Stimulated activated CD8-positive, alpha-beta memory T cell treated with anti-CD3 and anti-CD28 coated beads, Interleukin-4, amount 100 ng/mL, for 4 hours (primary cell): ENCODE measurements around the gene IL17C.

Experiments
- DNase-seq, 2 donors: peaks; one replicate each; pipeline ENCODE4 v3.0.0-alpha.2; 2020; ENCODE audit warnings: low read depth in 2 of 2, low spot score in 1 of 2

IL17C gene

GRCh38 chr16:88638323-88639230, at the start of gene IL17C:
IL17C (plus strand) TSS chr16:88638572; CDS start chr16:88638642, 70 bp downstream.
- no peak for DNase-seq

GRCh38 chr16:88588754-88589153, 49.6 kb upstream of the IL17C start:
- no peak for DNase-seq

GRCh38 chr16:88589441-88589840, 48.9 kb upstream of the IL17C start:
- no peak for DNase-seq

DNA sequence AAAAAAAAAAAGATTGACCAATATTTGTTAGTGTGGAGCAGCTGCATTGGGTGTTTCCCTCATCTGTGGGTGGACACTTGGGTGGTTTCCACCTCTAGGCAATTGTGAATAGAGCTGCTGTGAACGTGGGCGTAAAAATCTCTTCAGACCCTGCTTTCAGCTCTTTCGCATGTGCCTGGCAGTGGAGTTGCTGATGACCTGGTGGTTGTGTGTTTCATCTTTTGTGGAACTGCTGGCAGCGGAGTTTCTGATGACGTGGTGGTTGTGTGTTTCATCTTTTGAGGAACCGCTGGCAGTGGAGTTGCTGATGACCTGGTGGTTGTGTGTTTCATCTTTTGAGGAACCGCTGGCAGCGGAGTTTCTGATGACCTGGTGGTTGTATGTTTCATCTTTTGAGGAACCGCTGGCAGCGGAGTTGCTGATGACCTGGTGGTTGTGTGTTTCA, 46.8 kb upstream of the IL17C start:
- peak in 1 of 2 donors; percentile 8 for DNase-seq

DNA sequence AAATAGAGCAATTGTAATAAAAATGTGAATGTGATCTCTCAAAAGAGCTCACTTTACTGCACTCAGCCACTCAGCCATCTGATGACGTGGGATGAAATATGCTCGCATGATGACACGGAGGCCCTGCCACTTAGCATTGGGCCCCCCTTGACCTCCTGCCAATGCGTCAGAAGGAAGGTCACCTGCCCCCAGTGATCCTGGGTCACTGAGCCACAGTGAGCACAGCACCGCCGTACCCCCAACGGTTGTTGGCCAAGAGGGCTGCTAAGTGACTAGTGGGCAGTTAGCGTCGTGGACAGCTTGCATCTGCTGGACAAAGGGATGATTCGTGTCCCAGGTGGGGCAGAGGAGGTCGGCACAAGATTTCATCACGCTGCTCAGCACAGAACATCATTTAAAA, 45.3 kb upstream of the IL17C start:
- DNase-seq, result no peak

- no peak for DNase-seq
Observed at GRCh38 chr16:88593489-88593888, 44.9 kb upstream of the IL17C start.

DNA sequence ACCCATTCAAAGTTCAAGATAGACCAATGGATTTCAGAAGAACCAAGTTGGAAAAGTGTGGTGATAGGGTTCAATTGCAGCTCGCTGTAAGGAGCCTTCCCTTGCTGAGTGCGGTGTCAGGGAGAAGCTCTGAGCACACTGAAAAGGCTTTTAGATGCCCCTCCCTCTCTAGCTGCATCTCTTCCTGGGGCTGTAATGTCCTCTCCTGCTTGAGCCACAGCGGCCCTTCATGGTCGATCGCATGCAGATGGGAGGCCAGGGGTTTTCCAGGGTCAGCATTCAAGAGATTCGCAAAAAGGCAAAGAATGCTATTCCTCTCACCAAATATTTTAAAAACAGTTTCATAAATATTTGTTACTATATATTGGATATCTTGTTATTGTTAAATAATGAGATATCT, 44.5 kb upstream of the IL17C start:
- no peak for DNase-seq

DNA sequence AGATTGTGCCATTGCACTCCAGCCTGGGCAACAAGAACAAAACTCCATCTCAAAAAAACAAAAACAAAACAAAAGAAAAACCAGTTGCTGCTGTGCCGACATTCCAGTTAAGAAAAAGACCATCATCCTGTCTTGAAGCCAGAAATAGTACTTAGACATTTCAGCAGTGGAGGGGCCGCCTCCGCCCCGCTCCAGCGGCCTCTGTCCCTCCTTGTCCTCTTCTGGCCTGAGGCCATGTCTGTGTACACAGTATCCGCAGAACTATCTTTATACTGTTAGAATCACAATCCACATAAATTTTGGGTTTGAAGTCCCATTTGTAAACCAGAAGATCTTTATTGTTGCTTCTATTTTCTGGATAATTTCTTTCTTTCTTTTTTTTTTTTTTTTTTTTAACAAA, 43.3 kb upstream of the IL17C start:
- DNase-seq, result no peak

- no peak for DNase-seq
Observed at GRCh38 chr16:88595921-88596320, 42.5 kb upstream of the IL17C start.

- no peak for DNase-seq
Observed at GRCh38 chr16:88596483-88596882, 41.9 kb upstream of the IL17C start.

DNA sequence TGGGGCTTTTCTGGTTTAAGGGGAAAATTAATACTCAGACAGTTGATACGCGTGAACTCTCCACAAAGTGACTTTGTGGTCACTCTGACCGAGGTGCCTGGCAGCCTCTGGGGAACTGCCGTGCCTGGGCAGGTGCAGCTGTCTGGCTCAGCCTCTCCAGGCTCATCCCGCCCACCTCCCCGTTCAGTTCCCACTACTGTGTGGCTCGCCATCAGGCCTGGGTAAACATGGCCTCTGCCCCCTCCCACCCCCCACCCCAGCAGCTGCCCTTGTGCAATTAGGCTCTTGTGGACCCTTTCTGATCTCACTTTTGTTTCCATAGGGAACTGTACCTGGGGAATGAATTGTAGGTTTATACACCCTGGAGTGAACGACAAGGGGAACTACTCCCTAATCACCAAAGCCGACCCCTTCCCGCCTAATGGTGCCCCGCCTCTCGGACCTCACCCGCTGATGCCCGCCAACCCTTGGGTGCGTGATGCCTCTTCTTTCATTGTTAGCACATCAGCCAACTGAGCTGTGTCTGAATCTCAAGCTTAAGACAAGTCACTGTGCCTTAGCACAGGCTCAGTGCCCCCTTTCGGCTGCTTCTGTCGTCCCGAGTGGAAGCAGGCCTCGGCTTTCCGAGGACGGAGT, 40.4 kb upstream of the IL17C start:
- DNase-seq, result no peak

GRCh38 chr16:88599092-88599733, 39.2 kb upstream of the IL17C start:
- DNase-seq, result no peak

DNA sequence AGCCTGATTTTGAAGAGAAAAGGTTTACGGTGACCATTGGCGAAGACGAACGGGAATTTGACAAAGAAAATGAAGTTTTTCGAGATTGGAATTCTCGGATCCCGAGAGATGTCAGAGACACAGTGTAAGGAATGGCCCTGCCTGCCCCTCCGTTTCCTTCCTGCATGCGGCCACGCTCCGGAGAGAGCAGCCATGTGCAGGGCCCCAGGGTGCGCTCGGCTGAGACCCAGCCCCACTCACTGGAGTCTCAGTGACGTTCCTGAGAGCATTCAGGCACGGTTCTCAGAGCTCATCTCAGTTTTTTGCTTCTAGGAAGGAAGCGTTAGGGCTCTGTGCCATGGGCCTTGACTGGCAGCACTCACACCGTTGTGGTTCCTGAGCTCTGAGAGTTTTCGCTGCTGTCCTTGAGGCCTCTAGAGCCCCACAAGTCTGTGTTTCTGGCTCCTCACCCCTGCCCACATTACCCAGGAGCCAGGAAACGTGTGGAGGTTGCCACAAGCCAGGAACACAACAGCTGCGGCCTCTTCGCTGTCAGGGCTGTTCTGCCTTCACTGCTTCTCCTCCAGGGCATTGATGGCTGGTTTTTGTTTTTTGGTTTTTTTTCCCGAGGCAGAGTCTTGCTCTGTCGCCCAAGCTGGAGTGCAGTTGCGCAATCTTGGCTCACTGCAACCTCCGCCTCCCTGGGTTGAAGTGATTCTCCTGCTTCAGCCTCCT, 38.4 kb upstream of the IL17C start:
- DNase-seq, result no peak

GRCh38 chr16:88600539-88600896, 37.9 kb upstream of the IL17C start:
- no peak for DNase-seq

- no peak for DNase-seq
Observed at GRCh38 chr16:88601313-88602036, 36.9 kb upstream of the IL17C start.

- DNase-seq, result no peak
Observed at GRCh38 chr16:88602091-88602490, 36.3 kb upstream of the IL17C start.

DNA sequence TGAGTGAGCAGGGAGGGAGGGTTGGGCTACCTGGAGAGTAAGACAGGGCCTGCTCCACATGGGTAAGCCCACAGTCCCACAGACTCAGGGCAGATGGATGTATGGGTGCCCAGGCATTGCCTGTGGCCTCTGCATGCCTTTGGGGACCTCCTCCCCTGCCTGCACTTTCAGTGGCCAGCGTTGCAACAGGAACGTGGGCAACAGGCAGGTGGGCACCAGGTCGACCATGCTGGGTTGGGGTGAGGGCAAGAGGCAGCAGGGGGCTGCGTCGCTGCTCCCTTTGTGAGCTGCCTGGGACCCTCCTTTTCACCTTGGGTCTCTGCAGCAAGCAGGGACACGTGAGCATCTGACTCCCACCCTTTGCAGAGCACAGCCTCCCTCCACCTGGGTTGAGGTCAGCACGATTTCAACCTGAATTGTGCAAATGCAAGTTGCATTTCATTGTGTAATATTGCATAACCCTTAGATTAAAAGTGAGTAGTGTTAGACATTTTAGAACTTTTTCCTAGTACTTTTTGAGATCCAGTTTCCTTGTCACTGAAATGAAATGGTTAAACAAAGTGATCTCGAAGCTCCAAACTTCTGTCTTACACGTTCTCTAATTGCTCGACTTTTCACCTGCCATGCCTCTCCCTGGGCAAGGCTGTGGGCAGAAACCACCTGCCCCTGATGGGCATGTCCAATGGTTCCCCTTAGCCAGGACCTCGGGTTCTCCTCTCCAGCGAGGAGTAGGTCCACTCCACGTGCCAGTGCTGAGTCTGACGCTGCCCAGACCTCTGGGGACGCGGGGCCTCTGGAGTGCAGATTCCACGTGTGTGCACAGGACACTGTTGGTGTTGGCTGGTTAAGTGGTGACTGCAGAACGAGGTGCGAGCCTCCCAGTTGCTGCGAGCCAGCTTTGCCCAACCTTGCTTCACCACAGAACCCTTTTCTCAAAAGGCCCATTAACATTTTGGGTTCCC, 32.9 kb upstream of the IL17C start:
- DNase-seq, result no peak

DNA sequence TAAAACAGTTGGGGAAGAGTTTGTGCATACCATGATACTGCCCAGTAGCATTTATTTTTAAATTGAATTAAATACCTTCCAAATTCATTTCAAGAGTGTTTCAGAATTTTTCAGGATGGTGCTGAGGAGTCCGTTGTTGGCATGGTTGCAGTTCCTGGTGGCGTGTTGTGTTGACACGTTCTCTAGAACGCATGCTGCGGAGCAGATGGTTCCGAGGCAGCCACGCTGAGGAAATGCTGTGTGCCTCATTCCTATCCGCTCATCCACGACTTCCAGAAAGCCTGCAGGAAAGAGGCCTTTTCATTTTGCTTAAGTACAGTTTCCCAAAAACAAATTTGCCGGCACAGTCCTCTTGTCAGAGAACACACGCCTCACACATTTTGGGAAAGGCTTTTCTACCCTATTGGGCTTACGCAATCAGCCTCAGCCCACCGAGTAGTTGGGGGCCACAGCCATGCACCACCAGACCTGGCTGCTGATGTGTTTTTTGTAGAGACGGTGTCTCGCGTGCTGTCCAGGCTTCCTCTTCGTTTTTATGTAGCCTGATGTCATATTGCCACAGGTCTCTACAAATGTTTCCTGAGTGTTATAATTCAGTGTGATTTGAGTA, 32.1 kb upstream of the IL17C start:
- DNase-seq, result no peak

- no peak for DNase-seq
Observed at GRCh38 chr16:88608076-88608475, 30.3 kb upstream of the IL17C start.
